DND-41 (cell line): ENCODE measurements around the gene MRPL54.

Source experiments
- ATAC-seq: fragments of 200-7000 bp; cut with Tn5 transposase; 3 replicates; pipeline ENCODE4 v1.9.1; 2021; ENCODE audit warnings: low read depth; ENCODE audit not compliant: insufficient read depth
- DNase-seq: peaks from one replicate; pipeline ENCODE4 v3.0.0-alpha.2; 2020
- H2AFZ ChIP-seq: 2 replicates; pipeline ENCODE4 v1.6.0; 2012; ENCODE audit warnings: low read depth, low read length
- H3K27ac ChIP-seq: 2 replicates; pipeline ENCODE4 v1.5.1; 2012; ENCODE audit warnings: low read length, inconsistent platforms
- H3K27me3 ChIP-seq: fragments of 200-600 bp; sonication (generic); 2 replicates; pipeline ENCODE4 v1.6.0; 2012; ENCODE audit warnings: low read length, mild to moderate bottlenecking, inconsistent platforms; ENCODE audit not compliant: insufficient read depth, poor library complexity
- H3K36me3 ChIP-seq: 2 replicates; pipeline ENCODE4 v1.5.1; 2012; ENCODE audit warnings: low read length, inconsistent platforms; ENCODE audit not compliant: insufficient read depth
- H3K4me1 ChIP-seq: 2 replicates; pipeline ENCODE4 v1.5.1; 2012; ENCODE audit warnings: mild to moderate bottlenecking, low read length; ENCODE audit not compliant: insufficient read depth
- H3K4me2 ChIP-seq: 2 replicates; pipeline ENCODE4 v1.6.0; 2012; ENCODE audit warnings: mild to moderate bottlenecking, moderate library complexity, low read length, inconsistent platforms; ENCODE audit not compliant: insufficient read depth
- H3K4me3 ChIP-seq, 2 experiments: fragments of 200-600 bp in 1 of 2; shearing (Covaris generic) in 1 of 2; 2 replicates each; pipeline ENCODE4 v1.5.1; 2012 to 2016; ENCODE audit warnings: inconsistent platforms in 2 of 2, low read length in 2 of 2, mild to moderate bottlenecking in 2 of 2, low read depth in 1 of 2, moderate library complexity in 1 of 2
- H3K79me2 ChIP-seq: 2 replicates; pipeline ENCODE4 v1.6.0; 2012; ENCODE audit warnings: low read length, inconsistent platforms; ENCODE audit not compliant: insufficient read depth
- H3K9ac ChIP-seq: 2 replicates; pipeline ENCODE4 v1.6.0; 2012; ENCODE audit warnings: low read depth, mild to moderate bottlenecking, inconsistent platforms, low read length, moderate library complexity
- H3K9me3 ChIP-seq: 2 replicates; pipeline ENCODE4 v1.5.1; 2012; ENCODE audit warnings: low read length, moderate library complexity, mild to moderate bottlenecking, inconsistent platforms; ENCODE audit not compliant: insufficient read depth, severe bottlenecking
- H4K20me1 ChIP-seq: 2 replicates; pipeline ENCODE4 v1.6.0; 2012; ENCODE audit warnings: low read length; ENCODE audit not compliant: insufficient read depth
- EZH2 ChIP-seq: IDR thresholded peaks from 3 replicates; pipeline ENCODE4 v1.6.1; 2012; ENCODE audit warnings: borderline replicate concordance, low read depth, mild to moderate bottlenecking, moderate library complexity, low read length, inconsistent platforms; ENCODE audit not compliant: severe bottlenecking
- TF ChIP-seq, protein P1 (sequence below): IDR thresholded peaks from 2 replicates; pipeline ENCODE4 v1.5.1; 2012; ENCODE audit warnings: borderline replicate concordance, low read length, moderate library complexity, mild to moderate bottlenecking; ENCODE audit not compliant: poor library complexity, severe bottlenecking; ENCODE audit errors: extremely low read depth

Gene MRPL54

DNA sequence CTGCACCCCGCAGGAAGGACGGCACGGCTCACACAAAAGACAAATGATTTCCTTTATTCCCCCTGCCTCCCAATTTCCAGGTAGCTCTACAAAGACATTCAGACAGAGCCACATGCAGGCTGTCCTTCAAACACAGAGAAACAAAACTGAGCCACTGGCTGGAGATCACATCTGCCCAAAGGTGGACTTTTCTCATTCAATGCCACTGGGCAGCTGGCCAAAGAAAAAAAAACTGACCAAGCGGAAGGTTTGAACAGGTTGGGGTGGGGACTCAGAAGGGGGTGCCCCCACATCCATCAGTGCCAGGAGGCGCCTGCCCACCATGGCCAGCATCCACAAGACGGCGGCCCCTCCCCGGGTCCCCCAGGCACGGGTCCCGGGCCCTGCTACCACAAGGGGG lies 41.5 kb downstream of the MRPL54 start:
- H3K9ac ChIP-seq = no peak overlapping the region
- no peak overlapping the region for H3K4me3 ChIP-seq
- H3K27ac ChIP-seq = no peak overlapping the region
- DNase-seq = no peak
- no peak overlapping the region for H2AFZ ChIP-seq
- no peak for ATAC-seq
- TF ChIP-seq, protein P1, sequence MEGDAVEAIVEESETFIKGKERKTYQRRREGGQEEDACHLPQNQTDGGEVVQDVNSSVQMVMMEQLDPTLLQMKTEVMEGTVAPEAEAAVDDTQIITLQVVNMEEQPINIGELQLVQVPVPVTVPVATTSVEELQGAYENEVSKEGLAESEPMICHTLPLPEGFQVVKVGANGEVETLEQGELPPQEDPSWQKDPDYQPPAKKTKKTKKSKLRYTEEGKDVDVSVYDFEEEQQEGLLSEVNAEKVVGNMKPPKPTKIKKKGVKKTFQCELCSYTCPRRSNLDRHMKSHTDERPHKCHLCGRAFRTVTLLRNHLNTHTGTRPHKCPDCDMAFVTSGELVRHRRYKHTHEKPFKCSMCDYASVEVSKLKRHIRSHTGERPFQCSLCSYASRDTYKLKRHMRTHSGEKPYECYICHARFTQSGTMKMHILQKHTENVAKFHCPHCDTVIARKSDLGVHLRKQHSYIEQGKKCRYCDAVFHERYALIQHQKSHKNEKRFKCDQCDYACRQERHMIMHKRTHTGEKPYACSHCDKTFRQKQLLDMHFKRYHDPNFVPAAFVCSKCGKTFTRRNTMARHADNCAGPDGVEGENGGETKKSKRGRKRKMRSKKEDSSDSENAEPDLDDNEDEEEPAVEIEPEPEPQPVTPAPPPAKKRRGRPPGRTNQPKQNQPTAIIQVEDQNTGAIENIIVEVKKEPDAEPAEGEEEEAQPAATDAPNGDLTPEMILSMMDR = no peak
- no peak for TF ChIP-seq EZH2
- H3K36me3 ChIP-seq = no peaks in the 10 kb centered on the region
- no peak overlapping the region for H3K4me2 ChIP-seq
- no peaks in the 10 kb centered on the region for H3K9me3 ChIP-seq
- no peaks in the 10 kb centered on the region for H3K27me3 ChIP-seq
- H3K79me2 ChIP-seq = no peaks in the 10 kb centered on the region
- no peaks in the 10 kb centered on the region for H4K20me1 ChIP-seq
- peaks cover 7% of the 10 kb centered on the region; the same call in 1 of the 2 replicates for H3K4me1 ChIP-seq

DNA sequence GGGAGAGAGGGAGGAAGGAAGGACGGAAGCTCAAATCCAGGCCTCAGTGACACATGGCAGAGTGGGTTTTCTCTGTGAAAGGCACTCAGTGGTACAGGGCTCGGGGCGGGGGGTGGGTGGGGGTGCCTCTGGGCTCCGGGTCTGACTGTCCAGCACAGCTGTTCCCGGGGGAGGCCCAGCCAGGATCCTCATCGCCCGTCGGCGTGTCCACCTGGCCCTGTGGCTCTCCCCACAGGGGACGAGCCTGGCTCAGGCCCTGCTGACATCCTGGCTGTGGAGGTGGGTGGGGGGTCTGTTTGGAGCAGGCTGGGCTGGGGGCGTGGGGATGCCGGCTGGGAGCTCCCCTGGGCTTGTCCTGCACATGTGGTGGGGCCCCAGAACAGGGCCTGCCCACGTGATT lies 41.9 kb downstream of the MRPL54 start:
- Histone ChIP-seq H2AFZ (no peak overlapping the region), H3K9ac (no peak overlapping the region), H3K27ac (no peak overlapping the region), H3K4me1 (0 out of 2 replicates have a peak, but pooled peaks cover 4% of the 10 kb centered on the region), H3K79me2 (no peaks in the 10 kb centered on the region), H4K20me1 (no peaks in the 10 kb centered on the region), H3K4me2 (no peak overlapping the region), H3K4me3 (no peak overlapping the region), H3K36me3 (no peaks in the 10 kb centered on the region), H3K9me3 (no peaks in the 10 kb centered on the region), H3K27me3 (no peaks in the 10 kb centered on the region)
- TF ChIP-seq EZH2 = no peak
- TF ChIP-seq, protein P1 = no peak
- no peak for ATAC-seq
- no peak for DNase-seq

DNA sequence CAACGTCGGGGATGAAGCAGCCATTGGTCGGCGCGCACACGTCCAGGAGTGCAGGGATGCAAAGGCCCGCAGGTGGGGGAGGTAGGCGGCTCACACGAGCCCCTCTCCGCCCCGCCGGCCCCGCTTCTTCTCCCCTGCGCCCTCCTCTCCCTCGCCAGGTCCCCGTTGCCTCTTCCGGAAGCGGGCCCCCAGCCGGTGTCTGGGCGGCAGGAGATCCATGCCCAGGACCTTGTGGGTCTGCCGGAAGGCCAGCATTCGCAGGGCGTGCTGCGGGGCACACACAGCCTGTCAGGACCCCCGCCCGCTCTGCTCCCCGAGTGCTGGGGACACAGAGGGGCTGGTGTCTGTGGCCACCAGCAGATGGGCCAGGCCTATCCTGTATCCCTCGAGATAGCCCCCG lies 43.4 kb downstream of the MRPL54 start:
- no peaks in the 10 kb centered on the region for H3K36me3 ChIP-seq
- DNase-seq (no peak), ATAC-seq (no peak)
- no peaks in the 10 kb centered on the region for H4K20me1 ChIP-seq
- H3K9me3 ChIP-seq = no peaks in the 10 kb centered on the region
- no peak overlapping the region for H3K27ac ChIP-seq
- no peak overlapping the region for H3K9ac ChIP-seq
- H3K4me2 ChIP-seq = no peak overlapping the region
- H3K4me1 ChIP-seq = 0 out of 2 replicates have a peak, but pooled peaks cover 4% of the 10 kb centered on the region
- no peak for TF ChIP-seq EZH2
- TF ChIP-seq, protein P1 = no peak
- no peak overlapping the region for H3K4me3 ChIP-seq
- H3K27me3 ChIP-seq = no peaks in the 10 kb centered on the region
- H3K79me2 ChIP-seq = no peaks in the 10 kb centered on the region
- H2AFZ ChIP-seq = no peak overlapping the region

DNA sequence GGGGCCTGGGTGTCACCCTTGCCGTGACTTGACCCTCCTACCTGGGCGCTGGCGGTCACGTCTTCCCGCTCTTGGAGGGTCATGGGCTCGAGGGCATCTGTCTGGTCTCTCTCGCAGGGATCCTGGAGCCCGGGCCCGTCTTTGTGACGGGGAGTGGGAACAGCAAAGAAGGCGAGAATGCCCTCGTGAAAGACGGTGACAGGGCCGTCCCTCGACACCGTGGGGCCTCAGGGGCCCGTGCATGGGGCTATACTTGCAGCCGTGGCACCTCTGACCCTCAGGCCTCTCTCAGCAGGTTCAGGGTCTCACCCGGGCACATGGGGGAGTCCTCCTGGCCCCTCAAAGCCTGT lies 44.6 kb downstream of the MRPL54 start:
- Histone ChIP-seq H3K36me3 (no peaks in the 10 kb centered on the region), H3K4me3 (no peak overlapping the region), H3K9me3 (no peaks in the 10 kb centered on the region), H3K27me3 (no peaks in the 10 kb centered on the region), H3K4me2 (no peak overlapping the region), H2AFZ (no peak overlapping the region), H3K4me1 (peaks cover 10% of the 10 kb centered on the region), H4K20me1 (no peaks in the 10 kb centered on the region), H3K27ac (no peak overlapping the region), H3K9ac (no peak overlapping the region), H3K79me2 (no peaks in the 10 kb centered on the region)
- ATAC-seq (no peak), DNase-seq (no peak)
- TF ChIP-seq, protein P1 = no peak
- no peak for TF ChIP-seq EZH2
